Measurements from ENCODE around the gene SIRT6. TPM values are rescaled to one million over a fixed set of nuclear protein-coding genes. Genes with fewer than 3 reads are reported as not detected.

Gene SIRT6
- total and polyA plus RNA-seq, 2 donors (not counting 3 experiments of a cell fraction or from before 2014, with no cell fraction given): 26.9 to 36.6 TPM

DNA sequence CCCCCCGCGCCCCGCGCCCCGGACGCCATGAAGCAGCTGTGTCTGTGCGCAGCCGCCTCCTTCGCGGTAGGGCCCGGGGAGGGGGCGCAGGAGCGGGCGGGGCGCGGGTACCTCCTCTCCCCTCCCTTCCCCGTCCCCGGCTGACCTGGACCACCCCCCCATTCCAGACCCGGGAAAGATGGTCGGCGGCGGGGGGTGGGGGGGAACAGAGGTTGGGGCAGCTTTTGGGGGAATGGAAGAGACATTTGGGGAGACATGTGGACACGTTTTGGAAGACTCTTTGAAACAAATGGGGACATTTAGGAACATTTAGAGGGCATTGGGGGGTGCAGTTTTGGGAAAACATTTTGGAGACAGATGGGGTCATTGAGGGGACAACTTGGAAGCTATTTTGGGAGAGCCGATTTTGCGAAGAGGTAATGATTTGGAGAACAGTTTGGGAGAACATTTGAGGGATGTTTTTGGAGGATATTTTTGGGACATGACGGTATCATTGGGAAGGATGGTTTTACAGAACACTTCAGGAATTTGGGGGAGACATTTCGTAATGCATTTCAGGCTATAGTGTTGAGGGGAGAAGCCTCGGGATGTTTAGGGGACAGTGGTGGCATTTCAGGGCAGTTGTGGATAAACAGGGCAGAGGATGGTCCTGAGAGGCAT is 16.2 kb upstream of the SIRT6 start:
- CTCF ChIA-PET: interaction anchor here (1.2 kb wide), 1 partner anchor 59 kb away, joined by 6 read pairs; no protein-coding TSS in a partner anchor
- H3K4me2 ChIP-seq (ENCODE audit: insufficient read depth, low read length): no peak overlapping the region

More for the DNA sequence above, 16.2 kb upstream of the SIRT6 start:
- intact Hi-C loops (cut with micrococcal nuclease): no loop called here
- Histone ChIP-seq H3K9me3 (replicated peaks; ENCODE audit: control insufficient read depth, insufficient read depth, low read length) (no peaks in the 10 kb centered on the region), H3K79me2 (ENCODE audit: control insufficient read depth, insufficient read depth, low read length) (no peaks in the 10 kb centered on the region), H3K4me1 (ENCODE audit: control insufficient read depth, extremely low read depth, insufficient read depth, low read length) (no peaks in the 10 kb centered on the region), H4K20me1 (replicated peaks; ENCODE audit: control insufficient read depth, extremely low read depth, insufficient read depth, low read length) (no peaks in the 10 kb centered on the region), H3K9ac (replicated peaks; ENCODE audit: extremely low read depth, insufficient read depth, low read length) (no peak overlapping the region), H3K27me3 (ENCODE audit: control insufficient read depth in 2 of 2, insufficient read depth in 2 of 2, low read length in 2 of 2) (peaks cover 8 to 12% of the 10 kb centered on the region in 2 experiments), H3K36me3 (ENCODE audit: control insufficient read depth in 2 of 2, extremely low read depth in 1 of 2, insufficient read depth in 2 of 2, low read length in 2 of 2) (no peaks in the 10 kb centered on the region), H3K4me3 (replicated peaks in 1 of 3; ENCODE audit: insufficient read depth in 1 of 3, low read depth in 1 of 3, low read length in 3 of 3) (no peak overlapping the region), H2AFZ (ENCODE audit: low read depth, low read length) (no peak overlapping the region), H3K9me1 (replicated peaks; ENCODE audit: control insufficient read depth, extremely low read depth, insufficient read depth, low read length) (no peaks in the 10 kb centered on the region), H3K27ac (ENCODE audit: insufficient read depth, low read depth, low read length) (no peak overlapping the region)
- FAIRE-seq (no peak), DNase-seq (ENCODE audit: low read depth, low spot score) (no peak)
- no peak for TF ChIP-seq EZH2 (IDR thresholded peaks at IDR 0.05; ENCODE audit: borderline replicate concordance, low read depth, low read length, severe bottlenecking)
- TF ChIP-seq JUN (IDR thresholded peaks at IDR 0.05; ENCODE audit: borderline replicate concordance, insufficient read depth, insufficient read length, low read depth): no peak
- TF ChIP-seq FOS (IDR thresholded peaks at IDR 0.05; ENCODE audit: borderline replicate concordance, insufficient read depth, low read length): no peak
- TF ChIP-seq, protein P1, sequence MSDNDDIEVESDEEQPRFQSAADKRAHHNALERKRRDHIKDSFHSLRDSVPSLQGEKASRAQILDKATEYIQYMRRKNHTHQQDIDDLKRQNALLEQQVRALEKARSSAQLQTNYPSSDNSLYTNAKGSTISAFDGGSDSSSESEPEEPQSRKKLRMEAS (IDR thresholded peaks at IDR 0.05; ENCODE audit: insufficient read depth, insufficient read length): no peak
- TF ChIP-seq MYC (IDR thresholded peaks at IDR 0.05; ENCODE audit: low read depth, low read length): no peak
- no peak for TF ChIP-seq POLR2A (IDR thresholded peaks at IDR 0.05; ENCODE audit: low read depth, low read length)
- no peak for TF ChIP-seq POLR2AphosphoS5 (IDR thresholded peaks at IDR 0.05; ENCODE audit: insufficient read depth, low read depth, low read length)
- TF ChIP-seq, protein P2, sequence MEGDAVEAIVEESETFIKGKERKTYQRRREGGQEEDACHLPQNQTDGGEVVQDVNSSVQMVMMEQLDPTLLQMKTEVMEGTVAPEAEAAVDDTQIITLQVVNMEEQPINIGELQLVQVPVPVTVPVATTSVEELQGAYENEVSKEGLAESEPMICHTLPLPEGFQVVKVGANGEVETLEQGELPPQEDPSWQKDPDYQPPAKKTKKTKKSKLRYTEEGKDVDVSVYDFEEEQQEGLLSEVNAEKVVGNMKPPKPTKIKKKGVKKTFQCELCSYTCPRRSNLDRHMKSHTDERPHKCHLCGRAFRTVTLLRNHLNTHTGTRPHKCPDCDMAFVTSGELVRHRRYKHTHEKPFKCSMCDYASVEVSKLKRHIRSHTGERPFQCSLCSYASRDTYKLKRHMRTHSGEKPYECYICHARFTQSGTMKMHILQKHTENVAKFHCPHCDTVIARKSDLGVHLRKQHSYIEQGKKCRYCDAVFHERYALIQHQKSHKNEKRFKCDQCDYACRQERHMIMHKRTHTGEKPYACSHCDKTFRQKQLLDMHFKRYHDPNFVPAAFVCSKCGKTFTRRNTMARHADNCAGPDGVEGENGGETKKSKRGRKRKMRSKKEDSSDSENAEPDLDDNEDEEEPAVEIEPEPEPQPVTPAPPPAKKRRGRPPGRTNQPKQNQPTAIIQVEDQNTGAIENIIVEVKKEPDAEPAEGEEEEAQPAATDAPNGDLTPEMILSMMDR (IDR thresholded peaks at IDR 0.05; ENCODE audit: extremely low read depth in 1 of 2, insufficient read depth in 1 of 2, low read depth in 1 of 2, low read length in 2 of 2): no peak
- TF ChIP-seq GATA2 (IDR thresholded peaks at IDR 0.05; ENCODE audit: insufficient read depth, insufficient read length, low read depth, low read length): no peak
- no TSS peak for BruUV-seq (replicated peaks)
- dilution Hi-C loops (cut with MboI; ENCODE audit: extremely low pct_ligation_motif_present, low sequenced_read_pairs): no loop called here
- POLR2A ChIA-PET: no interaction called here

Data from endothelial cell of umbilical vein (primary cell).